H1 (cell line): ENCODE measurements around the gene NELFE.

Experiments
- CTCF ChIP-seq, 3 experiments: IDR thresholded peaks; 1 replicate in 2 of 3; 2 replicates in 1 of 3; pipeline versions ENCODE4 v1.5.1 to v1.6.1; 2011; ENCODE audit warnings: low read length in 3 of 3, mild to moderate bottlenecking in 3 of 3, inconsistent platforms in 2 of 3, low read depth in 1 of 3, moderate library complexity in 1 of 3; ENCODE audit not compliant: insufficient read depth in 1 of 3; ENCODE audit errors: control extremely low read depth in 1 of 3
- GABPA ChIP-seq: IDR thresholded peaks from 2 replicates; pipeline ENCODE4 v1.6.1; 2011; ENCODE audit warnings: mild to moderate bottlenecking, low read length, moderate library complexity, borderline replicate concordance; ENCODE audit not compliant: insufficient read depth
- POLR2AphosphoS5 ChIP-seq: IDR thresholded peaks from 2 replicates; pipeline ENCODE4 v1.6.1; 2011; ENCODE audit warnings: low read depth, low read length
- SP1 ChIP-seq: IDR thresholded peaks from 2 replicates; pipeline ENCODE4 v1.6.1; 2011; ENCODE audit warnings: low read depth, low read length

- TF ChIP-seq CTCF (IDR thresholded peaks at IDR 0.05; ENCODE audit: control extremely low read depth in 1 of 3, insufficient read depth in 1 of 3, low read depth in 1 of 3, low read length in 3 of 3) (no peak), POLR2AphosphoS5 (no peak), GABPA (no peak), SP1 (no peak)
Measured at GRCh38 chr6:31978831-31979230, 20.1 kb upstream of the NELFE start.
